B cell (primary cell): ENCODE results near the gene RGS6. TPM values are rescaled to one million over a fixed set of nuclear protein-coding genes. Genes with fewer than 3 reads are reported as not detected.

Source experiments
- ATAC-seq: fragments of 200-7000 bp; cut with Tn5 transposase; one replicate; pipeline ENCODE4 v1.10.0; 2021; ENCODE audit warnings: low read depth, mild to moderate bottlenecking, moderate number of reproducible peaks, moderate library complexity
- CTCF ChIA-PET: fragments of 350-600 bp; sonication (Branson Sonifier 250); formaldehyde crosslinking; loops from one replicate; lab custom pipeline; 2021; ENCODE audit warnings: antibody characterized with exemption, inconsistent platforms; lab: Charles Lee
- POLR2A ChIA-PET: fragments of 350-600 bp; sonication (Branson Sonifier 250); formaldehyde crosslinking; loops from one replicate; lab custom pipeline; 2021; ENCODE audit warnings: antibody characterized with exemption; lab: Charles Lee
- DNase-seq: peaks from one replicate; pipeline ENCODE4 v3.0.0; 2013
- H2AFZ ChIP-seq: 2 replicates; pipeline ENCODE4 v1.6.1; 2012; ENCODE audit warnings: mild to moderate bottlenecking, low read depth, low read length; ENCODE audit not compliant: insufficient read depth, poor library complexity, severe bottlenecking
- H3K27ac ChIP-seq, 2 donors: 1 replicate in 1 of 2; 2 replicates in 1 of 2; pipeline ENCODE4 v1.5.1; 2012 to 2013; ENCODE audit warnings: low read length in 2 of 2, mild to moderate bottlenecking in 2 of 2, moderate library complexity in 1 of 2
- H3K27me3 ChIP-seq, 4 experiments: fragments of 200-600 bp in 1 of 4; sonication (generic) in 1 of 4; replicated peaks in 1 of 4; 1 replicate in 2 of 4; 2 replicates in 2 of 4; pipeline versions ENCODE4 v1.6.1 to v1.7.0; 2013 to 2016; ENCODE audit warnings: low read length in 3 of 4, mild to moderate bottlenecking in 2 of 4, mixed read lengths in 1 of 4, moderate library complexity in 1 of 4; ENCODE audit not compliant: insufficient read depth in 4 of 4, control insufficient read depth in 3 of 4; ENCODE audit errors: control extremely low read depth in 1 of 4
- H3K36me3 ChIP-seq, 2 experiments: replicated peaks in 1 of 2; 1 replicate in 1 of 2; 2 replicates in 1 of 2; pipeline versions ENCODE4 v1.6.1 to v1.7.1; 2013; ENCODE audit warnings: low read length in 1 of 2; ENCODE audit not compliant: insufficient read depth in 2 of 2, control insufficient read depth in 1 of 2; ENCODE audit errors: control extremely low read depth in 1 of 2, extremely low read depth in 1 of 2
- H3K4me1 ChIP-seq, 2 donors: fragments of 200-600 bp in 1 of 2; sonication (generic) in 1 of 2; 1 replicate in 1 of 2; 2 replicates in 1 of 2; pipeline versions ENCODE4 v1.5.1 to v1.6.1; 2013 to 2017; ENCODE audit warnings: low read length in 2 of 2; ENCODE audit not compliant: control insufficient read depth in 2 of 2, insufficient read depth in 2 of 2
- H3K4me2 ChIP-seq: replicated peaks from 2 replicates; pipeline ENCODE3; 2012; ENCODE audit warnings: mild to moderate bottlenecking, low read depth, low read length; ENCODE audit not compliant: poor library complexity, severe bottlenecking
- H3K4me3 ChIP-seq, 5 experiments: fragments of 200-600 bp in 1 of 5; sonication (generic) in 1 of 5; 1 replicate in 3 of 5; 2 replicates in 2 of 5; pipeline versions ENCODE4 v1.5.1 to v1.7.0; 2011 to 2016; ENCODE audit warnings: low read length in 4 of 5, mild to moderate bottlenecking in 4 of 5, low read depth in 2 of 5, control low read depth in 1 of 5, moderate library complexity in 1 of 5; ENCODE audit not compliant: insufficient read depth in 1 of 5; ENCODE audit errors: control extremely low read depth in 1 of 5, extremely low read depth in 1 of 5
- H3K79me2 ChIP-seq: fragments of 200-600 bp; sonication (generic); one replicate; pipeline ENCODE4 v1.6.0; 2016; ENCODE audit warnings: low read length; ENCODE audit not compliant: control insufficient read depth, insufficient read depth
- H3K9ac ChIP-seq: fragments of 200-600 bp; sonication (generic); 2 replicates; pipeline ENCODE4 v1.6.1; 2017; ENCODE audit warnings: mild to moderate bottlenecking, low read length, moderate library complexity
- H3K9me3 ChIP-seq, 3 donors: one replicate each; pipeline versions ENCODE4 v1.6.1 to v1.7.1; 2013; ENCODE audit warnings: low read length in 2 of 3; ENCODE audit not compliant: control insufficient read depth in 2 of 3, insufficient read depth in 1 of 3; ENCODE audit errors: control extremely low read depth in 1 of 3
- H4K20me1 ChIP-seq: 2 replicates; pipeline ENCODE4 v1.6.0; 2012; ENCODE audit warnings: mild to moderate bottlenecking, low read length; ENCODE audit not compliant: insufficient read depth, control insufficient read depth, poor library complexity, severe bottlenecking
- H3K27ac Mint-ChIP-seq: one replicate; pipeline ENCODE4 v1.8.0; 2021; ENCODE audit warnings: mixed read lengths
- H3K27me3 Mint-ChIP-seq: one replicate; pipeline ENCODE4 v1.8.0; 2021; ENCODE audit warnings: mixed read lengths
- H3K4me1 Mint-ChIP-seq: one replicate; pipeline ENCODE4 v1.8.0; 2021; ENCODE audit warnings: mixed read lengths
- H3K4me3 Mint-ChIP-seq: one replicate; pipeline ENCODE4 v1.8.0; 2021; ENCODE audit warnings: mixed read lengths
- H3K9me3 Mint-ChIP-seq: one replicate; pipeline ENCODE4 v1.8.0; 2022; ENCODE audit warnings: mixed read lengths; ENCODE audit not compliant: insufficient read depth
- CTCF ChIP-seq: fragments of 200-600 bp; IDR thresholded peaks from one replicate; pipeline ENCODE4 v1.8.0; 2022; ENCODE audit warnings: antibody characterized with exemption, mild to moderate bottlenecking
- EZH2 ChIP-seq: IDR thresholded peaks from 2 replicates; pipeline ENCODE4 v1.6.1; 2012; ENCODE audit warnings: borderline replicate concordance, low read depth, mild to moderate bottlenecking, moderate library complexity, low read length; ENCODE audit not compliant: insufficient read depth, poor library complexity, severe bottlenecking
- WGBS: methylation state at CpG from one replicate; pipeline ENCODE4 v1.1.5; 2013; ENCODE audit warnings: missing lambda C conversion rate; ENCODE audit not compliant: insufficient coverage; 5-methylcytosine and 5-hydroxymethylcytosine counted together
- intact Hi-C: fragments of 100-400 bp; cut with micrococcal nuclease; formaldehyde crosslinking; loops from one replicate; pipeline ENCODE4 v1.10.0; 2022
- polyA plus RNA-seq: library from polyadenylated mRNA; depleted of rRNA; stranded (reverse); fragments of >200 nt; gene quantifications from 2 replicates; pipeline ENCODE4 v1.2.3, GENCODE V29; 2012
- total RNA-seq, 2 donors: library from RNA; stranded (reverse); fragments of 120-200 nt in 1 of 2; gene quantifications; 1 replicate in 1 of 2; 2 replicates in 1 of 2; pipeline versions ENCODE4 v1.2.3 to v1.2.4, GENCODE V29; 2013 to 2022

RGS6 gene
- total and polyA plus RNA-seq, 2 donors (not counting 1 experiment from before 2014, with no cell fraction given) = 0.07 TPM; not detected in 1

- no peak overlapping the region for H3K4me3 ChIP-seq
- no peak for DNase-seq
- no peak overlapping the region for H3K4me2 ChIP-seq
Measured at GRCh38 chr14:72608391-72609204, 676.4 kb downstream of the RGS6 start.

More at GRCh38 chr14:72608391-72609204, 676.4 kb downstream of the RGS6 start:
- Histone ChIP-seq H3K9ac (no peak overlapping the region), H4K20me1 (no peaks in the 10 kb centered on the region), H3K27me3 (peaks cover 0 to 4% (median 1%) of the 10 kb centered on the region in 4 experiments), H3K4me1 (peaks cover 0 to 4% of the 10 kb centered on the region in 2 donors), H3K36me3 (no peaks in the 10 kb centered on the region), H3K79me2 (no peaks in the 10 kb centered on the region), H2AFZ (no peak overlapping the region), H3K27ac (no peak overlapping the region), H3K9me3 (peaks cover 0 to 16% (median 0%) of the 10 kb centered on the region in 3 donors)
- Mint-ChIP-seq H3K9me3 (no peaks in the 10 kb centered on the region), H3K4me3 (no peak overlapping the region), H3K27me3 (no peaks in the 10 kb centered on the region), H3K4me1 (peaks cover 4% of the 10 kb centered on the region), H3K27ac (no peak overlapping the region)
- no peak for TF ChIP-seq CTCF
- TF ChIP-seq EZH2 = no peak
- intact Hi-C loops = no loop called here
- no peak for ATAC-seq
- ChIA-PET POLR2A (no interaction called here), CTCF (no interaction called here)
- 93% methylated on average over 4 of the region's 8 CpGs for WGBS
